ENCODE measurements around the gene MAN1C1. TPM values are rescaled to one million over a fixed set of nuclear protein-coding genes. Genes with fewer than 3 reads are reported as not detected.

The MAN1C1 gene
- total RNA-seq, 2 donors from 2014 or later, result 2.7 to 4.3 TPM

GRCh38 chr1:25684216-25684965 lies 67.8 kb downstream of the MAN1C1 start:
- H3K9ac ChIP-seq (ENCODE audit: low read depth in 2 of 2, low read length in 2 of 2), result no peak overlapping the region
- no peak for TF ChIP-seq CTCF (IDR thresholded peaks at IDR 0.05)
- H3K9me3 ChIP-seq, result no peaks in the 10 kb centered on the region
- no peaks in the 10 kb centered on the region for H3K27me3 ChIP-seq
- H3K27ac ChIP-seq, result no peak overlapping the region
- intact Hi-C loops (cut with DNase I), result no loop called here
- no peak for DNase-seq
- no peak overlapping the region for H3K4me3 ChIP-seq
- no peaks in the 10 kb centered on the region for H3K4me1 ChIP-seq
- no peaks in the 10 kb centered on the region for H3K36me3 ChIP-seq

GRCh38 chr1:25685211-25685750 lies 68.7 kb downstream of the MAN1C1 start:
- Histone ChIP-seq H3K4me3 (no peak overlapping the region), H3K36me3 (no peaks in the 10 kb centered on the region), H3K9ac (ENCODE audit: low read depth in 2 of 2, low read length in 2 of 2) (no peak overlapping the region), H3K9me3 (no peaks in the 10 kb centered on the region), H3K27me3 (no peaks in the 10 kb centered on the region), H3K27ac (no peak overlapping the region), H3K4me1 (no peaks in the 10 kb centered on the region)
- TF ChIP-seq CTCF (IDR thresholded peaks at IDR 0.05), result no peak
- no peak for DNase-seq
- intact Hi-C loops (cut with DNase I), result no loop called here

GRCh38 chr1:25685938-25686665 lies 69.5 kb downstream of the MAN1C1 start:
- H3K4me3 ChIP-seq, result no peak overlapping the region
- no peaks in the 10 kb centered on the region for H3K27me3 ChIP-seq
- H3K36me3 ChIP-seq, result no peaks in the 10 kb centered on the region
- intact Hi-C loops (cut with DNase I), result no loop called here
- no peak for TF ChIP-seq CTCF (IDR thresholded peaks at IDR 0.05)
- no peaks in the 10 kb centered on the region for H3K9me3 ChIP-seq
- no peaks in the 10 kb centered on the region for H3K4me1 ChIP-seq
- no peak for DNase-seq
- H3K9ac ChIP-seq (ENCODE audit: low read depth in 2 of 2, low read length in 2 of 2), result no peak overlapping the region
- H3K27ac ChIP-seq, result no peak overlapping the region

GRCh38 chr1:25687221-25688017 lies 70.8 kb downstream of the MAN1C1 start:
- Histone ChIP-seq H3K4me3 (no peak overlapping the region), H3K27me3 (no peaks in the 10 kb centered on the region), H3K9me3 (no peaks in the 10 kb centered on the region), H3K36me3 (no peaks in the 10 kb centered on the region), H3K4me1 (no peaks in the 10 kb centered on the region), H3K9ac (ENCODE audit: low read depth in 2 of 2, low read length in 2 of 2) (no peak overlapping the region), H3K27ac (no peak overlapping the region)
- intact Hi-C loops (cut with DNase I), result no loop called here
- DNase-seq, result no peak
- no peak for TF ChIP-seq CTCF (IDR thresholded peaks at IDR 0.05)

GRCh38 chr1:25688390-25689119 lies 72.0 kb downstream of the MAN1C1 start:
- Histone ChIP-seq H3K36me3 (no peaks in the 10 kb centered on the region), H3K4me3 (no peak overlapping the region), H3K4me1 (no peaks in the 10 kb centered on the region), H3K9ac (ENCODE audit: low read depth in 2 of 2, low read length in 2 of 2) (no peak overlapping the region), H3K27me3 (no peaks in the 10 kb centered on the region), H3K27ac (no peak overlapping the region), H3K9me3 (no peaks in the 10 kb centered on the region)
- TF ChIP-seq CTCF (IDR thresholded peaks at IDR 0.05), result no peak
- intact Hi-C loops (cut with DNase I), result no loop called here
- peak; percentile 64 for DNase-seq
